GM21447 (cell line): ENCODE results near the gene DENND6B.
"Not testable (repeated sequence)": the region's sequence is repeated elsewhere in the genome, so short reads cannot be mapped to it uniquely, and the experiment has no call there.

Experiments used
- ATAC-seq: cut with Tn5 transposase; IDR thresholded peaks from one replicate; pipeline ENCODE4 v1.9.1; 2021; ENCODE audit not compliant: unreplicated experiment

Gene DENND6B

GRCh38 chr22:50338860-50339462, 12.1 kb upstream of the DENND6B start:
- no peak for ATAC-seq

GRCh38 chr22:50338042-50338573, 11.3 kb upstream of the DENND6B start:
- ATAC-seq, result no peak

GRCh38 chr22:50337262-50338041, 10.6 kb upstream of the DENND6B start:
- no peak for ATAC-seq

GRCh38 chr22:50334433-50334832, 7.6 kb upstream of the DENND6B start:
- ATAC-seq, result not testable (repeated sequence)

- no peak for ATAC-seq
Measured at GRCh38 chr22:50329236-50329635, 2.4 kb upstream of the DENND6B start.

- ATAC-seq, result no peak
Measured at GRCh38 chr22:50327711-50328019, 853 bp upstream of the DENND6B start.

GRCh38 chr22:50326225-50326955, 422 bp downstream of the DENND6B start:
- no peak for ATAC-seq

- ATAC-seq, result no peak
Measured at GRCh38 chr22:50325444-50326224, 1.2 kb downstream of the DENND6B start.

- no peak for ATAC-seq
Measured at GRCh38 chr22:50323900-50324299, 2.9 kb downstream of the DENND6B start.

GRCh38 chr22:50322382-50323104, 4.3 kb downstream of the DENND6B start:
- ATAC-seq, result not testable (repeated sequence)

- ATAC-seq, result no peak
Measured at GRCh38 chr22:50320671-50321325, 6.0 kb downstream of the DENND6B start.

GRCh38 chr22:50320116-50320515, 6.7 kb downstream of the DENND6B start:
- no peak for ATAC-seq

- ATAC-seq, result no peak
Measured at GRCh38 chr22:50319503-50319951, 7.3 kb downstream of the DENND6B start.

GRCh38 chr22:50318698-50319411, 8.0 kb downstream of the DENND6B start:
- ATAC-seq, result no peak

GRCh38 chr22:50318356-50318697, 8.5 kb downstream of the DENND6B start:
- ATAC-seq, result no peak

- ATAC-seq, result no peak
Measured at GRCh38 chr22:50317674-50318073, 9.1 kb downstream of the DENND6B start.

GRCh38 chr22:50317178-50317577, 9.6 kb downstream of the DENND6B start:
- ATAC-seq, result no peak

- no peak for ATAC-seq
Measured at GRCh38 chr22:50316114-50317065, 10.4 kb downstream of the DENND6B start.
